PFSK-1 (cell line): Measurements from ENCODE around the gene NT5DC2.

ENCODE experiments used
- POLR2AphosphoS5 ChIP-seq: IDR thresholded peaks from 2 replicates; pipeline ENCODE4 v1.6.1; 2012; ENCODE audit warnings: low read depth, mild to moderate bottlenecking, control low read depth, low read length, moderate library complexity
- REST ChIP-seq, 2 experiments: IDR thresholded peaks; 2 replicates each; pipeline versions ENCODE4 v1.6.1 to v1.8.0; 2011 to 2012; ENCODE audit warnings: low read depth in 2 of 2, low read length in 2 of 2, control low read depth in 1 of 2, inconsistent platforms in 1 of 2, mild to moderate bottlenecking in 1 of 2, moderate library complexity in 1 of 2; ENCODE audit not compliant: insufficient read depth in 1 of 2
- SIN3A ChIP-seq: IDR thresholded peaks from 2 replicates; pipeline ENCODE4 v1.6.1; 2012; ENCODE audit warnings: mild to moderate bottlenecking, low read length, moderate library complexity, borderline replicate concordance; ENCODE audit not compliant: insufficient read depth
- TAF1 ChIP-seq: IDR thresholded peaks from 2 replicates; pipeline ENCODE4 v1.6.1; 2012; ENCODE audit warnings: low read length, control low read depth, borderline replicate concordance; ENCODE audit not compliant: insufficient read depth

DNA sequence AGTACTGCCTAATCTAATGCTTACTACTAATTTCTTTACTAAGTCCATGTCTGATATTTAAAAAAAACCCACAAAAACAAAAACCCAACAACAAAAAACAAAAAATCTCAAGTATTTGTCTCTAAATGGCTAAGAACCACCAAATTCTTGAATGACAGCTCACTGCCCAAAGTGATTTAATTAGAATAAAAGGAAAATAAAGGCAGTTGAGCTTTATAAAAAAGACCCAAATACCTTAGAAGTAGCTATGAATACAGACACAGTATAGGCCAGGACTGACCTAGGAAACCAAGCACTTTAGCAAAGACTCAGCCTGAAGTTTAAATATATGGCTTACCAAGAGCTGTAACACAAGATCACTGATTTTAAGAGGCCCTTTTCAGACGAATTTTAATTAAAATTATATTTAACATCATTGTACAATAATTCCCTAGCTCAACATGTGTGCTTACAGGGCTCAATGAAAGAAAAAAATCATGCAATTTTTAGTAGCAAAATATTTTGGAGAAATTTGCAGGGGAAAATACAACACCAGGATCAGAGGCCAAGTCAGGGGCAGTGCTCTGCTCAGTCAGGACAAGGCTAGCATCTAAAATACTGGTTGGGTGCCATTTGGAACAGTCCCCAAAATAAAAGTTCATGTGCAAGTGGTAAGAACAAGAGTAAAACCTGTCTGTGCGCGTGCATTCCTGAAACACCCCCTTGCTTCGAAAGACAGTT, 27.5 kb upstream of the NT5DC2 start:
- no peak for TF ChIP-seq POLR2AphosphoS5
- no peak for TF ChIP-seq REST (IDR thresholded peaks at IDR 0.05; ENCODE audit: insufficient read depth in 1 of 2, low read depth in 2 of 2, low read length in 2 of 2)
- TF ChIP-seq TAF1 = no peak
- TF ChIP-seq SIN3A = no peak
